Measurements from ENCODE around the gene PRRC2B.

GRCh38 chr9:131399972-131400371, 6.1 kb downstream of the PRRC2B start:
- TF ChIP-seq POLR2AphosphoS5 (IDR thresholded peaks at IDR 0.05; ENCODE audit: low read depth, low read length) (no peak), REST (IDR thresholded peaks at IDR 0.05; ENCODE audit: low read depth) (no peak), CTCF (IDR thresholded peaks at IDR 0.05 in 2 of 3, conservative IDR thresholded peaks at IDR 0.05 in 1 of 3; ENCODE audit: borderline replicate concordance in 1 of 3, insufficient read depth in 1 of 3, low read depth in 2 of 3, low read length in 2 of 3) (no peak), ELF1 (IDR thresholded peaks at IDR 0.05; ENCODE audit: borderline replicate concordance, low read depth) (no peak), POLR2A (IDR thresholded peaks at IDR 0.05; ENCODE audit: borderline replicate concordance, extremely low read depth, insufficient read depth, insufficient read length) (no peak), MAX (IDR thresholded peaks at IDR 0.05) (no peak), ATF3 (IDR thresholded peaks at IDR 0.05) (no peak), RAD21 (IDR thresholded peaks at IDR 0.05; ENCODE audit: low read depth) (no peak), EZH2 (IDR thresholded peaks at IDR 0.05) (no peak), JUND (IDR thresholded peaks at IDR 0.05) (no peak)

All from HCT116 (cell line).